HEK293 (cell line): ENCODE results near the gene KLHL8.

Experiments
- CTCF ChIA-PET: fragments of 350-600 bp; formaldehyde crosslinking; extraction: SDS; loops from one replicate; lab custom pipeline; 2021; ENCODE audit warnings: antibody characterized with exemption; lab: Yijun Ruan, JAX
- POLR2A ChIA-PET: fragments of 300-600 bp; formaldehyde crosslinking; extraction: SDS; loops from one replicate; lab custom pipeline; 2020; ENCODE audit warnings: antibody characterized with exemption, inconsistent platforms; lab: Yijun Ruan, JAX
- H3K27ac ChIP-seq: fragments of 200-500 bp; sonication (Bioruptor generic); 2 replicates; pipeline ENCODE4 v1.5.1; 2014; ENCODE audit warnings: low read depth, low read length, control low read depth, inconsistent platforms; ENCODE audit errors: extremely low read depth
- H3K36me3 ChIP-seq, 2 experiments: fragments of 200-500 bp in 1 of 2; sonication (Bioruptor generic) in 1 of 2; 1 replicate in 1 of 2; 2 replicates in 1 of 2; pipeline ENCODE4 v1.5.1; 2014 to 2017; ENCODE audit warnings: inconsistent platforms in 2 of 2, low read length in 2 of 2; ENCODE audit not compliant: control insufficient read depth in 2 of 2, insufficient read depth in 1 of 2
- H3K4me1 ChIP-seq: fragments of 200-500 bp; sonication (Bioruptor generic); 2 replicates; pipeline ENCODE4 v1.5.1; 2014; ENCODE audit warnings: mild to moderate bottlenecking, low read length, inconsistent platforms; ENCODE audit not compliant: control insufficient read depth, insufficient read depth
- H3K4me3 ChIP-seq: 2 replicates; pipeline ENCODE4 v1.5.1; 2011; ENCODE audit warnings: low read depth, mild to moderate bottlenecking, control low read depth, low read length, moderate library complexity
- H3K9me3 ChIP-seq: fragments of 200-500 bp; sonication (Bioruptor generic); 2 replicates; pipeline ENCODE4 v1.5.1; 2014; ENCODE audit warnings: low read depth, low read length, inconsistent platforms; ENCODE audit not compliant: control insufficient read depth, insufficient read depth
- KLF9 ChIP-seq: fragments of 450-650 bp; formaldehyde crosslinking; IDR thresholded peaks from 2 replicates; pipeline ENCODE4 v1.5.1; 2016; ENCODE audit warnings: missing biosample characterization, missing genetic modification characterization, low read depth
- OSR2 ChIP-seq: fragments of 450-650 bp; formaldehyde crosslinking; IDR thresholded peaks from 2 replicates; pipeline ENCODE4 v1.5.1; 2016; ENCODE audit warnings: missing biosample characterization, missing genetic modification characterization
- ZBTB20 ChIP-seq: fragments of 450-650 bp; formaldehyde crosslinking; IDR thresholded peaks from 2 replicates; pipeline ENCODE4 v1.5.1; 2016; ENCODE audit warnings: missing biosample characterization, missing genetic modification characterization
- ZEB2 ChIP-seq: fragments of 450-650 bp; formaldehyde crosslinking; IDR thresholded peaks from 2 replicates; pipeline ENCODE4 v1.5.1; 2016; ENCODE audit warnings: missing biosample characterization, missing genetic modification characterization
- ZNF169 ChIP-seq: fragments of 450-650 bp; formaldehyde crosslinking; IDR thresholded peaks from 2 replicates; pipeline ENCODE4 v1.5.1; 2016; ENCODE audit warnings: missing biosample characterization, missing genetic modification characterization
- ZNF214 ChIP-seq: fragments of 450-650 bp; formaldehyde crosslinking; IDR thresholded peaks from 2 replicates; pipeline ENCODE4 v1.5.1; 2017; ENCODE audit warnings: missing biosample characterization, mild to moderate bottlenecking, missing genetic modification characterization, borderline replicate concordance
- ZNF221 ChIP-seq: fragments of 450-650 bp; formaldehyde crosslinking; IDR thresholded peaks from 2 replicates; pipeline ENCODE4 v1.5.1; 2017; ENCODE audit warnings: missing biosample characterization, missing genetic modification characterization, borderline replicate concordance
- ZNF366 ChIP-seq: fragments of 450-650 bp; formaldehyde crosslinking; conservative IDR thresholded peaks from 2 replicates; pipeline ENCODE4 v1.5.1; 2016; ENCODE audit warnings: missing biosample characterization, missing genetic modification characterization
- ZNF473 ChIP-seq: fragments of 450-650 bp; formaldehyde crosslinking; IDR thresholded peaks from 2 replicates; pipeline ENCODE4 v1.5.1; 2017; ENCODE audit warnings: missing biosample characterization, missing genetic modification characterization
- ZNF544 ChIP-seq: fragments of 450-650 bp; formaldehyde crosslinking; IDR thresholded peaks from 2 replicates; pipeline ENCODE4 v1.5.0; 2017; ENCODE audit warnings: missing biosample characterization, missing genetic modification characterization
- ZNF561 ChIP-seq: fragments of 450-650 bp; IDR thresholded peaks from 2 replicates; pipeline ENCODE4 v1.5.1; 2018; ENCODE audit warnings: missing biosample characterization, missing genetic modification characterization, borderline replicate concordance
- ZNF677 ChIP-seq: fragments of 450-650 bp; IDR thresholded peaks from 2 replicates; pipeline ENCODE4 v1.5.0; 2018; ENCODE audit warnings: missing biosample characterization, mild to moderate bottlenecking, missing genetic modification characterization, moderate library complexity
- ZNF747 ChIP-seq: fragments of 450-650 bp; formaldehyde crosslinking; IDR thresholded peaks from 2 replicates; pipeline ENCODE4 v1.5.1; 2016; ENCODE audit warnings: missing biosample characterization, missing genetic modification characterization
- ZNF776 ChIP-seq: fragments of 450-650 bp; formaldehyde crosslinking; IDR thresholded peaks from 2 replicates; pipeline ENCODE4 v1.5.0; 2017; ENCODE audit warnings: missing biosample characterization, missing genetic modification characterization, borderline replicate concordance
- TF ChIP-seq, protein P1 (sequence below): fragments of 450-650 bp; formaldehyde crosslinking; optimal IDR thresholded peaks from 2 replicates; pipeline ENCODE3; 2016; ENCODE audit warnings: missing biosample characterization, mild to moderate bottlenecking, missing genetic modification characterization
- TF ChIP-seq, protein P2 (sequence below): fragments of 450-650 bp; formaldehyde crosslinking; IDR thresholded peaks from 2 replicates; pipeline ENCODE4 v1.5.1; 2016; ENCODE audit warnings: missing biosample characterization, missing genetic modification characterization
- TF ChIP-seq, protein P3 (sequence below): fragments of 450-650 bp; formaldehyde crosslinking; IDR thresholded peaks from 2 replicates; pipeline ENCODE4 v1.5.1; 2016; ENCODE audit warnings: missing biosample characterization, missing genetic modification characterization, low read depth
- TF ChIP-seq, protein P4 (sequence below): fragments of 450-650 bp; formaldehyde crosslinking; IDR thresholded peaks from 2 replicates; pipeline ENCODE4 v1.5.1; 2016; ENCODE audit warnings: missing biosample characterization, missing genetic modification characterization
- TF ChIP-seq, protein P5 (sequence below): fragments of 450-650 bp; formaldehyde crosslinking; conservative IDR thresholded peaks from 2 replicates; pipeline ENCODE4 v1.5.1; 2016; ENCODE audit warnings: low read depth, missing biosample characterization, missing genetic modification characterization

Gene KLHL8

DNA sequence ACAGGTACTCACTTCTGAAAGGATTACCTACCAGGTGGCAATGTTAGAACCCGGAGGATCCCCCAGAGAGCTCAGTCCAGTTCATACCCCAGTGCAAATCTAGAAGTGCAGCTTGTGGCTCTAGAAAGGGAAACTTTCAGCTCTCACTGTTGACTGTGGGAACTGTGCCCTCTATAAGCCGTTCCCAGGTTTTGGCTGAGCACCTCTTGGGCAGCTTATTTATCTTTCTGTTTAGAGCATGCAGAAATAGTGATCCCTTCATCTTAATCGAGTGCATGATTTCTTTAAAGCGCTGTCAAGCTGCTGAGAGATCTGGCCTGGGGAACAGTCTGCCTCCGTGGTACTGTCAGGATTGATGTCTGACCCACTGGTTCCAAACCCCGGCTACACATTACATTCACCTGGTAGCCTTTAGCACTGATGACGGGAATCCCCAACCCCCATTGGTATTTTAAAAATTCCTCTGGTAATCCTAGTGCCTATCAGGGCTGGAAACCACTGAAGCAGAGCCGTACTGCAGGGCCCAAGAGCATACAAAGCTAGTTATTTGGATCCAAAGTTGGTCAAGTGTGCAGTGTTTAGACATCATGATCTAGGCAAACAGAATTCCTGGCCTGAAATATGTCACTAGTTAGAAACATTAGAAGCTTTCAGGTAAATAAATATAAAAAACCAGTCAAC is 103.2 kb downstream of the KLHL8 start:
- POLR2A ChIA-PET, result interaction anchor here (0.6 kb wide), 1 partner anchor 111 kb away, joined by 3 read pairs; no protein-coding TSS in a partner anchor
- TF ChIP-seq ZNF214, result no peak
- TF ChIP-seq ZNF473 (tag by site-specific recombination), result no peak
- TF ChIP-seq, protein P1, sequence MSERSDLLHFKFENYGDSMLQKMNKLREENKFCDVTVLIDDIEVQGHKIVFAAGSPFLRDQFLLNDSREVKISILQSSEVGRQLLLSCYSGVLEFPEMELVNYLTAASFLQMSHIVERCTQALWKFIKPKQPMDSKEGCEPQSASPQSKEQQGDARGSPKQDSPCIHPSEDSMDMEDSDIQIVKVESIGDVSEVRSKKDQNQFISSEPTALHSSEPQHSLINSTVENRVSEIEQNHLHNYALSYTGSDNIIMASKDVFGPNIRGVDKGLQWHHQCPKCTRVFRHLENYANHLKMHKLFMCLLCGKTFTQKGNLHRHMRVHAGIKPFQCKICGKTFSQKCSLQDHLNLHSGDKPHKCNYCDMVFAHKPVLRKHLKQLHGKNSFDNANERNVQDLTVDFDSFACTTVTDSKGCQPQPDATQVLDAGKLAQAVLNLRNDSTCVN (tag by site-specific recombination), result no peak
- TF ChIP-seq, protein P2, sequence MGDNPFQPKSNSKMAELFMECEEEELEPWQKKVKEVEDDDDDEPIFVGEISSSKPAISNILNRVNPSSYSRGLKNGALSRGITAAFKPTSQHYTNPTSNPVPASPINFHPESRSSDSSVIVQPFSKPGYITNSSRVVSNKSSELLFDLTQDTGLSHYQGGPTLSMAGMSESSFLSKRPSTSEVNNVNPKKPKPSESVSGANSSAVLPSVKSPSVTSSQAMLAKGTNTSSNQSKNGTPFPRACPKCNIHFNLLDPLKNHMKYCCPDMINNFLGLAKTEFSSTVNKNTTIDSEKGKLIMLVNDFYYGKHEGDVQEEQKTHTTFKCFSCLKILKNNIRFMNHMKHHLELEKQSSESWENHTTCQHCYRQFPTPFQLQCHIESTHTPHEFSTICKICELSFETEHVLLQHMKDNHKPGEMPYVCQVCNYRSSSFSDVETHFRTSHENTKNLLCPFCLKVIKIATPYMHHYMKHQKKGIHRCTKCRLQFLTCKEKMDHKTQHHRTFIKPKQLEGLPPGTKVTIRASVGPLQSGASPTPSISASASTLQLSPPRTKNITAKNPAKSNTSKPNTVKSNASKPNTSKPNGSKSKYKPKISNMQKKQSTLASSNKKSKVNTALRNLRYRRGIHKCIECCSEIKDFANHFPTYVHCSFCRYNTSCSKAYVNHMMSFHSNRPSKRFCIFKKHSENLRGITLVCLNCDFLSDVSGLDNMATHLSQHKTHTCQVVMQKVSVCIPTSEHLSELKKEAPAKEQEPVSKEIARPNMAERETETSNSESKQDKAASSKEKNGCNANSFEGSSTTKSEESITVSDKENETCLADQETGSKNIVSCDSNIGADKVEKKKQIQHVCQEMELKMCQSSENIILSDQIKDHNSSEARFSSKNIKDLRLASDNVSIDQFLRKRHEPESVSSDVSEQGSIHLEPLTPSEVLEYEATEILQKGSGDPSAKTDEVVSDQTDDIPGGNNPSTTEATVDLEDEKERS (tag by site-specific recombination), result no peak
- no peak for TF ChIP-seq ZNF677 (tag by site-specific recombination)
- TF ChIP-seq, protein P3, sequence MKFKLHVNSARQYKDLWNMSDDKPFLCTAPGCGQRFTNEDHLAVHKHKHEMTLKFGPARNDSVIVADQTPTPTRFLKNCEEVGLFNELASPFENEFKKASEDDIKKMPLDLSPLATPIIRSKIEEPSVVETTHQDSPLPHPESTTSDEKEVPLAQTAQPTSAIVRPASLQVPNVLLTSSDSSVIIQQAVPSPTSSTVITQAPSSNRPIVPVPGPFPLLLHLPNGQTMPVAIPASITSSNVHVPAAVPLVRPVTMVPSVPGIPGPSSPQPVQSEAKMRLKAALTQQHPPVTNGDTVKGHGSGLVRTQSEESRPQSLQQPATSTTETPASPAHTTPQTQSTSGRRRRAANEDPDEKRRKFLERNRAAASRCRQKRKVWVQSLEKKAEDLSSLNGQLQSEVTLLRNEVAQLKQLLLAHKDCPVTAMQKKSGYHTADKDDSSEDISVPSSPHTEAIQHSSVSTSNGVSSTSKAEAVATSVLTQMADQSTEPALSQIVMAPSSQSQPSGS (tag by site-specific recombination), result no peak
- TF ChIP-seq ZNF544 (tag by site-specific recombination), result no peak
- no peak for TF ChIP-seq ZNF221 (tag by site-specific recombination)
- TF ChIP-seq ZNF747 (tag by site-specific recombination), result no peak
- TF ChIP-seq ZNF776 (tag by site-specific recombination), result no peak
- no peak for TF ChIP-seq ZBTB20 (tag by site-specific recombination)
- TF ChIP-seq ZNF366 (tag by site-specific recombination), result no peak
- TF ChIP-seq, all 188 proteins: peak for 0
- H3K9me3 ChIP-seq, result no peaks in the 10 kb centered on the region
- CTCF ChIA-PET, result no interaction called here
- no peaks in the 10 kb centered on the region for H3K4me1 ChIP-seq
- H3K4me3 ChIP-seq, result no peak overlapping the region
- no peak overlapping the region for H3K27ac ChIP-seq
- peaks cover 0 to 50% of the 10 kb centered on the region in 2 experiments; a peak in 1 of 3 replicates for H3K36me3 ChIP-seq

DNA sequence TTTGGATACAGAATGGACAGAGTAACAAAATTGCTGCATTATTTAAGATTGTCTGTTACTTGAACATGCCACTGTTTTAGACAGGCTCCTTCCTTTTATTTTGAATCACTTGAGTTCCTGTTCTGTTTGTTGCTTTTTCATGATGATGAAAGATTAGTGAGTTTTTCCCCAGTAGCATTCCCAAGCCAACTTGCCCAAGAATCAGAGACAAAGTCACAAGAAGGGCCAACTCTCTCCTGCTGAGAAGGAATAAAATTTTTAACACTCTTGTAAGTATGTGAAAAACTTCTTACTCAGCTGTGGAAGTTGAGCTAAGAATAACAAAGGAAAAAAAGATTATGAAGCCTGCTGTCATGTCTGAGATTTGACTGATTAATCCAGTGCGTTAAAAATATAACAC is 104.2 kb downstream of the KLHL8 start:
- peaks cover 0 to 58% of the 10 kb centered on the region in 2 experiments; a peak in 1 of 3 replicates for H3K36me3 ChIP-seq
- H3K4me1 ChIP-seq, result no peaks in the 10 kb centered on the region
- H3K27ac ChIP-seq, result no peak overlapping the region
- H3K4me3 ChIP-seq, result no peak overlapping the region
- no peaks in the 10 kb centered on the region for H3K9me3 ChIP-seq
- POLR2A ChIA-PET, result no interaction called here
- CTCF ChIA-PET, result interaction anchor here (0.6 kb wide), 1 partner anchor 129 kb away, joined by 3 read pairs; no protein-coding TSS in a partner anchor
- TF ChIP-seq KLF9 (tag by site-specific recombination) (no peak), ZNF169 (tag by site-specific recombination) (no peak), ZEB2 (tag by site-specific recombination) (no peak), ZNF214 (no peak), ZNF561 (tag by site-specific recombination) (no peak), OSR2 (tag by site-specific recombination) (no peak)
- TF ChIP-seq, protein P4, sequence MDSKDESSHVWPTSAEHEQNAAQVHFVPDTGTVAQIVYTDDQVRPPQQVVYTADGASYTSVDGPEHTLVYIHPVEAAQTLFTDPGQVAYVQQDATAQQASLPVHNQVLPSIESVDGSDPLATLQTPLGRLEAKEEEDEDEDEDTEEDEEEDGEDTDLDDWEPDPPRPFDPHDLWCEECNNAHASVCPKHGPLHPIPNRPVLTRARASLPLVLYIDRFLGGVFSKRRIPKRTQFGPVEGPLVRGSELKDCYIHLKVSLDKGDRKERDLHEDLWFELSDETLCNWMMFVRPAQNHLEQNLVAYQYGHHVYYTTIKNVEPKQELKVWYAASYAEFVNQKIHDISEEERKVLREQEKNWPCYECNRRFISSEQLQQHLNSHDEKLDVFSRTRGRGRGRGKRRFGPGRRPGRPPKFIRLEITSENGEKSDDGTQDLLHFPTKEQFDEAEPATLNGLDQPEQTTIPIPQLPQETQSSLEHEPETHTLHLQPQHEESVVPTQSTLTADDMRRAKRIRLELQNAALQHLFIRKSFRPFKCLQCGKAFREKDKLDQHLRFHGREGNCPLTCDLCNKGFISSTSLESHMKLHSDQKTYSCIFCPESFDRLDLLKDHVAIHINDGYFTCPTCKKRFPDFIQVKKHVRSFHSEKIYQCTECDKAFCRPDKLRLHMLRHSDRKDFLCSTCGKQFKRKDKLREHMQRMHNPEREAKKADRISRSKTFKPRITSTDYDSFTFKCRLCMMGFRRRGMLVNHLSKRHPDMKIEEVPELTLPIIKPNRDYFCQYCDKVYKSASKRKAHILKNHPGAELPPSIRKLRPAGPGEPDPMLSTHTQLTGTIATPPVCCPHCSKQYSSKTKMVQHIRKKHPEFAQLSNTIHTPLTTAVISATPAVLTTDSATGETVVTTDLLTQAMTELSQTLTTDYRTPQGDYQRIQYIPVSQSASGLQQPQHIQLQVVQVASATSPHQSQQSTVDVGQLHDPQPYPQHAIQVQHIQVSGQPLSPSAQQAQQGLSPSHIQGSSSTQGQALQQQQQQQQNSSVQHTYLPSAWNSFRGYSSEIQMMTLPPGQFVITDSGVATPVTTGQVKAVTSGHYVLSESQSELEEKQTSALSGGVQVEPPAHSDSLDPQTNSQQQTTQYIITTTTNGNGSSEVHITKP (tag by site-specific recombination), result no peak
- TF ChIP-seq, protein P5, sequence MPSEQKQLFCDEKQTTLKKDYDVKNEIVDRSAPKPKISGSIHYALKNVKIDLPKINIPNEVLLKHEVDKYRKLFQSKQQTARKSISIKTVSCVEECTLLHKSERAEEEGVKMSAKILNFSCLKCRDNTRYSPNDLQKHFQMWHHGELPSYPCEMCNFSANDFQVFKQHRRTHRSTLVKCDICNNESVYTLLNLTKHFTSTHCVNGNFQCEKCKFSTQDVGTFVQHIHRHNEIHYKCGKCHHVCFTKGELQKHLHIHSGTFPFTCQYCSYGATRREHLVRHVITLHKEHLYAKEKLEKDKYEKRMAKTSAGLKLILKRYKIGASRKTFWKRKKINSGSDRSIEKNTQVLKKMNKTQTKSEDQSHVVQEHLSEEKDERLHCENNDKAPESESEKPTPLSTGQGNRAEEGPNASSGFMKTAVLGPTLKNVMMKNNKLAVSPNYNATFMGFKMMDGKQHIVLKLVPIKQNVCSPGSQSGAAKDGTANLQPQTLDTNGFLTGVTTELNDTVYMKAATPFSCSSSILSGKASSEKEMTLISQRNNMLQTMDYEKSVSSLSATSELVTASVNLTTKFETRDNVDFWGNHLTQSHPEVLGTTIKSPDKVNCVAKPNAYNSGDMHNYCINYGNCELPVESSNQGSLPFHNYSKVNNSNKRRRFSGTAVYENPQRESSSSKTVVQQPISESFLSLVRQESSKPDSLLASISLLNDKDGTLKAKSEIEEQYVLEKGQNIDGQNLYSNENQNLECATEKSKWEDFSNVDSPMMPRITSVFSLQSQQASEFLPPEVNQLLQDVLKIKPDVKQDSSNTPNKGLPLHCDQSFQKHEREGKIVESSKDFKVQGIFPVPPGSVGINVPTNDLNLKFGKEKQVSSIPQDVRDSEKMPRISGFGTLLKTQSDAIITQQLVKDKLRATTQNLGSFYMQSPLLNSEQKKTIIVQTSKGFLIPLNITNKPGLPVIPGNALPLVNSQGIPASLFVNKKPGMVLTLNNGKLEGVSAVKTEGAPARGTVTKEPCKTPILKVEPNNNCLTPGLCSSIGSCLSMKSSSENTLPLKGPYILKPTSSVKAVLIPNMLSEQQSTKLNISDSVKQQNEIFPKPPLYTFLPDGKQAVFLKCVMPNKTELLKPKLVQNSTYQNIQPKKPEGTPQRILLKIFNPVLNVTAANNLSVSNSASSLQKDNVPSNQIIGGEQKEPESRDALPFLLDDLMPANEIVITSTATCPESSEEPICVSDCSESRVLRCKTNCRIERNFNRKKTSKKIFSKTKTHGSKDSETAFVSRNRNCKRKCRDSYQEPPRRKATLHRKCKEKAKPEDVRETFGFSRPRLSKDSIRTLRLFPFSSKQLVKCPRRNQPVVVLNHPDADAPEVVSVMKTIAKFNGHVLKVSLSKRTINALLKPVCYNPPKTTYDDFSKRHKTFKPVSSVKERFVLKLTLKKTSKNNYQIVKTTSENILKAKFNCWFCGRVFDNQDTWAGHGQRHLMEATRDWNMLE (tag by site-specific recombination), result no peak
